Retinal pigment epithelial cell (primary cell): ENCODE results near the gene METTL1.

Experiments
- DNase-seq: peaks from one replicate; pipeline ENCODE4 v3.0.0-alpha.2; 2010; ENCODE audit warnings: low read depth
- H3K4me3 ChIP-seq: 2 replicates; pipeline ENCODE4 v1.5.1; 2011; ENCODE audit warnings: mild to moderate bottlenecking, low read length, control low read depth, moderate library complexity
- CTCF ChIP-seq: conservative IDR thresholded peaks from 2 replicates; pipeline ENCODE4 v1.5.1; 2011; ENCODE audit warnings: low read depth, low read length, control low read depth, inconsistent platforms

METTL1 gene

GRCh38 chr12:57813971-57814772 lies 42.3 kb upstream of the METTL1 start:
- no peak overlapping the region for H3K4me3 ChIP-seq
- DNase-seq, result no peak
- TF ChIP-seq CTCF, result no peak

GRCh38 chr12:57813111-57813970 lies 41.4 kb upstream of the METTL1 start:
- H3K4me3 ChIP-seq, result no peak overlapping the region
- TF ChIP-seq CTCF, result no peak
- DNase-seq, result no peak

GRCh38 chr12:57811028-57811755 lies 39.3 kb upstream of the METTL1 start:
- no peak overlapping the region for H3K4me3 ChIP-seq
- TF ChIP-seq CTCF, result no peak
- no peak for DNase-seq

GRCh38 chr12:57810450-57810849 lies 38.5 kb upstream of the METTL1 start:
- no peak for DNase-seq
- TF ChIP-seq CTCF, result no peak
- H3K4me3 ChIP-seq, result no peak overlapping the region

GRCh38 chr12:57809425-57809824 lies 37.5 kb upstream of the METTL1 start:
- no peak for DNase-seq
- no peak overlapping the region for H3K4me3 ChIP-seq
- TF ChIP-seq CTCF, result no peak

GRCh38 chr12:57808351-57808750 lies 36.4 kb upstream of the METTL1 start:
- TF ChIP-seq CTCF, result no peak

More at GRCh38 chr12:57808351-57808750, 36.4 kb upstream of the METTL1 start:
- DNase-seq, result no peak
- H3K4me3 ChIP-seq, result no peak overlapping the region
